KMS-11 (cell line): ENCODE data around the gene UMOD.
"Not testable (repeated sequence)": the region's sequence is repeated elsewhere in the genome, so short reads cannot be mapped to it uniquely, and the experiment has no call there.

Experiments
- H2AFZ ChIP-seq: fragments of 200-600 bp; sonication (generic); 2 replicates; pipeline ENCODE4 v1.6.1; 2016; ENCODE audit warnings: antibody characterized with exemption, mixed run types, low read depth
- H3K27ac ChIP-seq: fragments of 200-600 bp; sonication (generic); 2 replicates; pipeline ENCODE4 v1.6.1; 2016; ENCODE audit warnings: mild to moderate bottlenecking, mixed run types
- H3K27me3 ChIP-seq: fragments of 200-600 bp; sonication (generic); 2 replicates; pipeline ENCODE4 v1.6.1; 2017; ENCODE audit warnings: mild to moderate bottlenecking, low read depth, mixed run types, moderate library complexity; ENCODE audit not compliant: insufficient read depth
- H3K36me3 ChIP-seq: fragments of 200-600 bp; sonication (generic); 2 replicates; pipeline ENCODE4 v1.6.1; 2017; ENCODE audit warnings: mild to moderate bottlenecking, mixed run types; ENCODE audit not compliant: insufficient read depth
- H3K4me1 ChIP-seq: fragments of 200-600 bp; sonication (generic); 2 replicates; pipeline ENCODE4 v1.6.1; 2016; ENCODE audit warnings: mild to moderate bottlenecking, low read depth, mixed run types; ENCODE audit not compliant: poor library complexity, severe bottlenecking
- H3K4me2 ChIP-seq: fragments of 200-600 bp; sonication (generic); 2 replicates; pipeline ENCODE4 v1.7.0; 2016; ENCODE audit warnings: mild to moderate bottlenecking, mixed run types
- H3K4me3 ChIP-seq: fragments of 200-600 bp; sonication (generic); IDR thresholded peaks from 2 replicates; pipeline ENCODE4 v1.6.1; 2017; ENCODE audit warnings: low read depth, low read length, mixed read lengths; ENCODE audit not compliant: insufficient read depth
- H3K79me2 ChIP-seq: fragments of 200-600 bp; sonication (generic); 2 replicates; pipeline ENCODE4 v1.6.1; 2016; ENCODE audit warnings: low read depth, mixed run types; ENCODE audit not compliant: insufficient read depth
- H3K9ac ChIP-seq: fragments of 200-600 bp; sonication (generic); 2 replicates; pipeline ENCODE4 v1.6.1; 2016; ENCODE audit warnings: mild to moderate bottlenecking, mixed run types
- H4K20me1 ChIP-seq: fragments of 200-600 bp; sonication (generic); 2 replicates; pipeline ENCODE4 v1.6.1; 2016; ENCODE audit warnings: mild to moderate bottlenecking, mixed run types; ENCODE audit not compliant: insufficient read depth
- CTCF ChIP-seq: fragments of 200-600 bp; sonication (generic); conservative IDR thresholded peaks from 2 replicates; pipeline ENCODE4 v1.6.1; 2017; ENCODE audit warnings: low read depth, mild to moderate bottlenecking, antibody characterized with exemption, low read length, moderate library complexity, mixed read lengths

UMOD gene

DNA sequence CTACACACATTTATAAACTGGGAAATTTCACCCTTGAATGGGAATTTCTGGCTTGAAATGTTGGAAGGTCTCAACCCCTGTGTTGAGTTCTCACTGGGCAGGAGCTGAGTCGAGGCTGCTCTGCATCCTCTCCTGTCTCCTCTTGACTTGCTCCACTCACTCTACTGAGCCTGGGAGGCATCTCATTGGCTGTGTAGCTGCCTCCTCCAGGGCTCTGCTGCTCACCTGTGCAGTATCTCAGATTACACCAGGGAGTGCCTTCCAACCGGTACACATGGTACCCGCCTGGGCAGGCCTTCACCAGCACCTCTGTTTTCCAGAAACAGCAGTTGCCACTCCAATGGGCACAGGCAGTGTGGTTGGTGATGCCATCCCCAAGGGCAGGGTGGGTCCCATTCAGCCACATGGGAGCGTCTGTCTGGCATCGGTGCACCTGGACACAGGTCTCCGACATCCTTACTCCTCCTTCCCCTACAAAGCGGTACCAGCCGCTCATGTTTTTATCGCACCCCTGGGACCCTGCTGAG lies 28.9 kb downstream of the UMOD start:
- H3K27ac ChIP-seq: no peak overlapping the region
- no peak overlapping the region for H3K4me3 ChIP-seq
- H3K4me1 ChIP-seq: no peaks in the 10 kb centered on the region
- H3K4me2 ChIP-seq: no peak overlapping the region
- no peaks in the 10 kb centered on the region for H3K36me3 ChIP-seq
- no peaks in the 10 kb centered on the region for H3K79me2 ChIP-seq
- H3K27me3 ChIP-seq: no peaks in the 10 kb centered on the region
- no peak overlapping the region for H3K9ac ChIP-seq
- H4K20me1 ChIP-seq: no peaks in the 10 kb centered on the region
- no peak for TF ChIP-seq CTCF
- H2AFZ ChIP-seq: no peak overlapping the region

- Histone ChIP-seq H3K27me3 (no peaks in the 10 kb centered on the region), H2AFZ (no peak overlapping the region)
These were observed 29.8 kb downstream of the UMOD start for GRCh38 chr16:20322696-20323095.

DNA sequence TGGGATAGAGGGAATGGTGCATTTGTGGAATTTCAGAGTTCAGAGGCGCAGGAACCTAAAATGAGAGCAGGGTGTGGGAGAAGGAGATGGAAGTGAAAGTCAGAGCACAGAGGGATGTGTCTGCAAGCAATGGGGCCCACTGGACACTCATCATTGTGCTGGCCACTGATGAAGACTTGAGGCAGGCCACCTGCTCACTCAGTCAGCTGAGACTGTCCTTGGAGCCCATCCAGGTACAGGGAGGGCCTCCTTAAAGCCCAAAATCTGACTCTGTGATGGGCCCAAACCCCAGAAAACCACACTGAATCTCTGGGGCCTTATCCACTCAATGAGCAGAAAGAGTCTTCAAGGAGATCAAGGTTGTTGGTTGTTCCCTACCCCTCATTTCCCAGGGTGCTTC lies 30.8 kb downstream of the UMOD start:
- Histone ChIP-seq H3K36me3 (no peaks in the 10 kb centered on the region), H3K27me3 (no peaks in the 10 kb centered on the region), H3K4me3 (no peak overlapping the region), H4K20me1 (no peaks in the 10 kb centered on the region), H3K27ac (no peak overlapping the region), H3K4me2 (no peak overlapping the region), H3K4me1 (no peaks in the 10 kb centered on the region), H3K79me2 (no peaks in the 10 kb centered on the region), H2AFZ (no peak overlapping the region), H3K9ac (no peak overlapping the region)
- TF ChIP-seq CTCF: no peak

More at GRCh38 chr16:20322696-20323095, 29.8 kb downstream of the UMOD start:
- H3K4me1 ChIP-seq: no peaks in the 10 kb centered on the region
- no peaks in the 10 kb centered on the region for H4K20me1 ChIP-seq
- no peak overlapping the region for H3K4me3 ChIP-seq
- H3K79me2 ChIP-seq: no peaks in the 10 kb centered on the region
- TF ChIP-seq CTCF: no peak
- H3K27ac ChIP-seq: no peak overlapping the region
- H3K9ac ChIP-seq: no peak overlapping the region
- H3K4me2 ChIP-seq: no peak overlapping the region
- H3K36me3 ChIP-seq: no peaks in the 10 kb centered on the region

DNA sequence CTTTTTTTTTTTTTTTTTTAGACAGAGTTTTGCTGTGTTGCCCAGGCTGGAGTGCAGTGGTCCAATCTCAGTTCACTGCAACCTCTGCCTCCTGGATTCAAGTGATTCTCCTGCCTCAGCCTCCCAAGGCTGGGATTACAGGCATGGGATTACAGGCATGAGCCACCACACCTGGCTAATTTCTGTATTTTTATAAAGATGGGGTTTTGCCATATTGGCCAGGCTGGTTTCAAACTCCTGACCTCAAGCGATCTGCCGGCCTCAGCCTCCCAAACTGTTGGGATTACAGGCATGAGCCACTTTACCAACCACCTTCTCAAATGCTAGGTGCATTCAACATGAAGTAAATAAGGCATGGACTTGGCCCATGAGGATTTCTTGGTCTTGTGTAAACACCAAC lies 31.5 kb downstream of the UMOD start:
- not testable (repeated sequence) for H3K79me2 ChIP-seq, H2AFZ ChIP-seq, H3K4me2 ChIP-seq, H3K27me3 ChIP-seq, H3K4me1 ChIP-seq, H3K36me3 ChIP-seq, H3K27ac ChIP-seq, H3K4me3 ChIP-seq, H4K20me1 ChIP-seq, H3K9ac ChIP-seq

GRCh38 chr16:20320592-20320991 lies 31.9 kb downstream of the UMOD start:
- H4K20me1 ChIP-seq: no peaks in the 10 kb centered on the region
- no peaks in the 10 kb centered on the region for H3K4me1 ChIP-seq
- H3K27me3 ChIP-seq: no peaks in the 10 kb centered on the region

More at GRCh38 chr16:20320592-20320991, 31.9 kb downstream of the UMOD start:
- H3K79me2 ChIP-seq: no peaks in the 10 kb centered on the region
- no peak overlapping the region for H3K27ac ChIP-seq
- H3K4me3 ChIP-seq: no peak overlapping the region
- no peak overlapping the region for H2AFZ ChIP-seq
- TF ChIP-seq CTCF: no peak
- no peak overlapping the region for H3K9ac ChIP-seq
- H3K36me3 ChIP-seq: no peaks in the 10 kb centered on the region
- H3K4me2 ChIP-seq: no peak overlapping the region
